A549 (cell line): ENCODE data around the gene TRIO. TPM values are rescaled to one million over a fixed set of nuclear protein-coding genes. Genes with fewer than 3 reads are reported as not detected.

Experiments used
- ATAC-seq, 2 experiments: fragments of 200-7000 bp in 1 of 2; fragments of >200 bp in 1 of 2; cut with Nextera tagmentation in 1 of 2; cut with Tn5 transposase in 1 of 2; 3 replicates each; pipeline versions ENCODE4 v1.8.0 to v1.9.1; 2018 to 2020; ENCODE audit warnings: mild to moderate bottlenecking in 1 of 2, moderate library complexity in 1 of 2
- CTCF ChIA-PET: fragments of 300-600 bp; sonication (Branson Sonifier 250); formaldehyde crosslinking; extraction: SDS; loops from one replicate; lab custom pipeline; 2021; ENCODE audit warnings: antibody characterized with exemption, inconsistent platforms; lab: Yijun Ruan, JAX
- POLR2A ChIA-PET: fragments of 350-600 bp; formaldehyde crosslinking; extraction: SDS; loops from one replicate; lab custom pipeline; 2021; ENCODE audit warnings: antibody characterized with exemption, inconsistent platforms; lab: Yijun Ruan, JAX
- DNase-seq, 2 experiments: peaks; one replicate each; pipeline versions ENCODE4 v3.0.0 to v3.0.0-alpha.2; 2011 to 2016; ENCODE audit warnings: low read depth in 1 of 2, low spot score in 1 of 2
- FAIRE-seq: peaks from 2 replicates; lab custom pipeline; 2011; peaks lifted over from hg19 to GRCh38; lab: Jason Lieb, UNC
- H3K27ac ChIP-seq, 2 experiments: fragments of >200 bp; sonication (Bioruptor Twin); formaldehyde crosslinking; 3 replicates each; pipeline ENCODE4 v1.5.1; 2016 to 2017
- H3K4me1 ChIP-seq: fragments of >200 bp; sonication (Bioruptor Twin); formaldehyde crosslinking; 3 replicates; pipeline ENCODE4 v1.6.1; 2016
- H3K4me2 ChIP-seq: fragments of >200 bp; sonication (Bioruptor Twin); formaldehyde crosslinking; 3 replicates; pipeline ENCODE4 v1.6.1; 2016
- H3K4me3 ChIP-seq: fragments of >200 bp; sonication (Bioruptor Twin); formaldehyde crosslinking; 3 replicates; pipeline ENCODE4 v1.5.1; 2016
- H3K9me3 ChIP-seq: fragments of >200 bp; sonication (Bioruptor Twin); formaldehyde crosslinking; 3 replicates; pipeline ENCODE4 v1.6.1; 2016
- BHLHE40 ChIP-seq: IDR thresholded peaks from 2 replicates; pipeline ENCODE4 v1.6.1; 2012; ENCODE audit warnings: low read depth, low read length, inconsistent platforms
- CBX8 ChIP-seq: fragments of 200-600 bp; sonication (generic); IDR thresholded peaks from 2 replicates; pipeline ENCODE4 v1.6.1; 2016
- CEBPB ChIP-seq, 2 experiments: fragments of >200 bp in 1 of 2; sonication (Bioruptor Twin) in 1 of 2; formaldehyde crosslinking in 1 of 2; IDR thresholded peaks; 2 replicates each; pipeline ENCODE4 v1.6.1; 2012 to 2016
- CHD2 ChIP-seq: fragments of 150-350 bp; IDR thresholded peaks from 2 replicates; pipeline ENCODE4 v1.6.1; 2014; ENCODE audit warnings: low read length; ENCODE audit not compliant: partially characterized antibody
- CHD4 ChIP-seq: fragments of 200-600 bp; sonication (generic); IDR thresholded peaks from 2 replicates; pipeline ENCODE4 v1.6.1; 2016; ENCODE audit warnings: antibody characterized with exemption, mild to moderate bottlenecking, borderline replicate concordance
- EHF ChIP-seq: fragments of 250-450 bp; sonication (Bioruptor Pico); IDR thresholded peaks from 2 replicates; pipeline ENCODE4 v1.5.0; 2020; ENCODE audit warnings: mild to moderate bottlenecking
- EHMT2 ChIP-seq: fragments of 200-600 bp; sonication (generic); IDR thresholded peaks from 2 replicates; pipeline ENCODE4 v1.6.1; 2016; ENCODE audit warnings: antibody characterized with exemption, low read depth, mild to moderate bottlenecking, moderate library complexity
- ESRRA ChIP-seq: fragments of 150-350 bp; IDR thresholded peaks from 2 replicates; pipeline ENCODE4 v1.6.1; 2014; ENCODE audit warnings: mild to moderate bottlenecking, low read length, borderline replicate concordance
- FOXS1 ChIP-seq: fragments of 250-450 bp; sonication (Bioruptor Pico); IDR thresholded peaks from 2 replicates; pipeline ENCODE4 v1.5.0; 2020; ENCODE audit warnings: mild to moderate bottlenecking, moderate library complexity
- GATA3 ChIP-seq: IDR thresholded peaks from 2 replicates; pipeline ENCODE4 v1.6.1; 2012; ENCODE audit warnings: borderline replicate concordance
- HEYL ChIP-seq: fragments of 250-450 bp; sonication (Bioruptor Pico); IDR thresholded peaks from 2 replicates; pipeline ENCODE4 v1.8.0; 2021; ENCODE audit warnings: mild to moderate bottlenecking, moderate library complexity
- HOXA7 ChIP-seq: fragments of 250-450 bp; sonication (Bioruptor Pico); IDR thresholded peaks from 2 replicates; pipeline ENCODE4 v1.5.0; 2020; ENCODE audit warnings: mild to moderate bottlenecking, moderate library complexity
- HOXB5 ChIP-seq: fragments of 250-450 bp; sonication (Bioruptor Pico); IDR thresholded peaks from 2 replicates; pipeline ENCODE4 v1.5.0; 2020; ENCODE audit warnings: mild to moderate bottlenecking, moderate library complexity
- JUNB ChIP-seq: fragments of >200 bp; sonication (Bioruptor Twin); formaldehyde crosslinking; IDR thresholded peaks from 2 replicates; pipeline ENCODE4 v1.6.1; 2016
- MAZ ChIP-seq: fragments of 150-350 bp; IDR thresholded peaks from 2 replicates; pipeline ENCODE4 v1.6.1; 2014; ENCODE audit warnings: antibody characterized with exemption, low read depth, low read length, borderline replicate concordance
- NFE2L2 ChIP-seq: fragments of 150-350 bp; conservative IDR thresholded peaks from 2 replicates; pipeline ENCODE4 v1.6.1; 2014; ENCODE audit warnings: low read length
- NPAS2 ChIP-seq: fragments of 250-450 bp; sonication (Bioruptor Pico); IDR thresholded peaks from 2 replicates; pipeline ENCODE4 v1.8.0; 2022; ENCODE audit warnings: mild to moderate bottlenecking, moderate library complexity, borderline replicate concordance
- NR3C1 ChIP-seq: fragments of >200 bp; sonication (Bioruptor Twin); formaldehyde crosslinking; IDR thresholded peaks from 3 replicates; pipeline ENCODE4 v1.6.1; 2017
- PHF8 ChIP-seq: fragments of 200-600 bp; sonication (generic); IDR thresholded peaks from 2 replicates; pipeline ENCODE4 v1.6.1; 2016; ENCODE audit warnings: low read depth, mild to moderate bottlenecking, antibody characterized with exemption, moderate library complexity, borderline replicate concordance
- POLR2A ChIP-seq: IDR thresholded peaks from 2 replicates; pipeline ENCODE4 v1.6.1; 2012; ENCODE audit warnings: mild to moderate bottlenecking, low read length
- POLR2AphosphoS2 ChIP-seq: conservative IDR thresholded peaks from 2 replicates; pipeline ENCODE4 v1.6.1; 2012; ENCODE audit warnings: low read length, improper control_type of control experiment, inconsistent platforms
- RARB ChIP-seq: fragments of 250-450 bp; sonication (Bioruptor Pico); IDR thresholded peaks from 2 replicates; pipeline ENCODE4 v1.8.0; 2021; ENCODE audit warnings: mild to moderate bottlenecking, moderate library complexity
- RCOR1 ChIP-seq: fragments of 150-350 bp; IDR thresholded peaks from 2 replicates; pipeline ENCODE4 v1.6.1; 2014; ENCODE audit warnings: antibody characterized with exemption, low read length, low read depth
- RNF2 ChIP-seq: fragments of 200-600 bp; sonication (generic); IDR thresholded peaks from 2 replicates; pipeline ENCODE4 v1.6.1; 2016; ENCODE audit warnings: low read depth, mild to moderate bottlenecking, antibody characterized with exemption, moderate library complexity, borderline replicate concordance
- TP53 ChIP-seq: fragments of 250-450 bp; sonication (Bioruptor Pico); IDR thresholded peaks from 2 replicates; pipeline ENCODE4 v1.5.0; 2021; ENCODE audit warnings: mild to moderate bottlenecking, moderate library complexity
- ZC3H11A ChIP-seq: fragments of 450-650 bp; IDR thresholded peaks from 2 replicates; pipeline ENCODE4 v1.6.1; 2014; ENCODE audit warnings: antibody characterized with exemption, mild to moderate bottlenecking
- ZFP36 ChIP-seq: fragments of 450-650 bp; IDR thresholded peaks from 2 replicates; pipeline ENCODE4 v1.6.1; 2014; ENCODE audit warnings: borderline replicate concordance; ENCODE audit not compliant: partially characterized antibody
- WGBS: methylation state at CpG from one replicate; pipeline ENCODE4 v1.1.6; 2017; ENCODE audit errors: missing lambda C conversion rate; 5-methylcytosine and 5-hydroxymethylcytosine counted together
- polyA plus RNA-seq, 4 experiments: library from polyadenylated mRNA; depleted of rRNA in 3 of 4; stranded (reverse); fragments of >200 nt; fragmentation: RNase III in 1 of 4; extraction: RNeasy Plus Mini Kit Qiagen cat#74134 plus additional on column Dnase treatment in 1 of 4; gene quantifications; 2 replicates in 3 of 4; 3 replicates in 1 of 4; pipeline ENCODE4 v1.2.3, GENCODE V29; 2011 to 2017
- TF ChIP-seq, protein P1 (sequence below): IDR thresholded peaks from 2 replicates; pipeline ENCODE4 v1.6.1; 2012
- TF ChIP-seq, protein P2 (sequence below): fragments of 450-650 bp; IDR thresholded peaks from 2 replicates; pipeline ENCODE4 v1.6.1; 2014; ENCODE audit warnings: antibody characterized with exemption
- TF ChIP-seq, protein P3 (sequence below): IDR thresholded peaks from 2 replicates; pipeline ENCODE4 v1.6.1; 2012
- TF ChIP-seq, protein P4 (sequence below): fragments of >200 bp; sonication (Bioruptor Twin); formaldehyde crosslinking; IDR thresholded peaks from 3 replicates; pipeline ENCODE4 v1.6.1; 2016

Gene TRIO
- polyA plus RNA-seq, 2 of the 4 experiments (the other 2 are of a cell fraction): 47.5 to 79.0 TPM

DNA sequence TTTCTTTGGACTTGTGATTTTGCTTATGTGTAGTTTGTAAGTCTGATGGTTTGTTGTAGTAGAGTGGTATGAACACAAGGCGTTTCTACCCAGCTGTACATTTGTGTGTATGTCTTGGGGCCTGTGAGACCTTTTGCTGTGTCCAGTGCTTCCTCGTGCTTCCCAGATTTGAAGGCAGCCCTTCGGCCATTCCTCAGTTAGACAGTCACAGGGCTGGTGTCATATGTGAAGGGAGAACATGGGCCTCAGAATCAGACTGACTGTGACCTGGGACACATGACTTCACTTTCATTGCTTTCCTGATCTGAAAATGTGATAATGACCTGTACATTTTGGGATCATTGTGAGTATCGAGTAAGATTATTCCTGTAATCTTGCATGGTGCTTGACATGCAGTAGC lies 140.0 kb downstream of the TRIO start:
- peaks cover 2% of the 10 kb centered on the region; the same call in 2 of the 3 replicates for H3K4me1 ChIP-seq
- TF ChIP-seq ZFP36 (no peak), BHLHE40 (no peak), EHF (CRISPR knock-in tag) (no peak), CHD2 (no peak), GATA3 (no peak), RARB (CRISPR knock-in tag) (no peak), NR3C1 (no peak), JUNB (no peak), NPAS2 (CRISPR knock-in tag) (no peak), HEYL (CRISPR knock-in tag) (no peak), EHMT2 (no peak), ZC3H11A (no peak), RNF2 (no peak), CEBPB (IDR thresholded peaks at IDR 0.05) (no peak), HOXB5 (CRISPR knock-in tag) (no peak), CBX8 (no peak)
- TF ChIP-seq, protein P1, sequence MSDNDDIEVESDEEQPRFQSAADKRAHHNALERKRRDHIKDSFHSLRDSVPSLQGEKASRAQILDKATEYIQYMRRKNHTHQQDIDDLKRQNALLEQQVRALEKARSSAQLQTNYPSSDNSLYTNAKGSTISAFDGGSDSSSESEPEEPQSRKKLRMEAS: no peak
- DNase-seq: no peak
- 73% methylated on average over 3 of the region's 4 CpGs for WGBS
- no peaks in the 10 kb centered on the region for H3K9me3 ChIP-seq
- FAIRE-seq: no peak
- POLR2A ChIA-PET: no interaction called here
- H3K4me2 ChIP-seq: no peak overlapping the region
- H3K27ac ChIP-seq: no peak overlapping the region
- CTCF ChIA-PET: interaction anchor here (1.2 to 1.7 kb wide), 2 partner anchors 12 to 306 kb away, joined by 3 to 4 read pairs; no protein-coding TSS in a partner anchor
- ATAC-seq: no peak
- H3K4me3 ChIP-seq: no peak overlapping the region

DNA sequence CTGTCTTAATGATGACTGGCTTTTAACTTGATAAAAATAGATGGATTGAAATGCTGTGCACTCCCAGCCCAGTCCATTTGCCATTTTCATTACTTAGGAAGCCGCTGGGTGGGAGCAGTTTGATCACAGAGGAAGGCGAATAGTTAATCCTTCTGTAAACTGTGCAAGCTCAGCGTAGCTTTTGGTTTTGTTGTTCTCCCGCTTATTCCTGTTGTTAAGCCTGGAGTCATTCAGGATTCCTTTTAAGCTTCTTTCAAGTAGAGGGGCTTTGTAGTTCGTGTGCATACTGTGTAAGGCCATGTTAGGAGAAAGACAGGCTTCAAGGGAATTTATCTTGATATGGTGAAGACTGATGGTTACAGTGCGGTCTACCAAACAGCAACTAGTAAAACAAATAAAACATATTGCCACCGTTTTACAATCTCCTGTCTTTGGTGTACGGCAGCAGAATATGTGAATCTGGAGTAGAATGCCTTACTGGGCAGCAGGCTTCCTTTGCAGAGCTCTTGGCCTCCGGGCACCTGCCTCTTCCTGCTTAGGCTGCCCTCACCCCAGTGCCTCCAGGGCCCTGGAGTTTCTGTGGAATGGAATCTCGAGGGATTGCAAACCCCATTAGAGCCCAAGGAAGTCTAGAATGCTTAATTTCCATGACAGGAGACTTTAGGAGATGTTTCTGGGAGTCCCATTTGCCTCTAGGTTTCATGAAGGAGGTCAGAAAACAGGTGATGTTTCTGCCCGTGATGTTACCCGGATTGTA lies 141.4 kb downstream of the TRIO start:
- 84% methylated on average over 12 of the region's 12 CpGs for WGBS
- no peak for ATAC-seq
- no peak overlapping the region for H3K27ac ChIP-seq
- no peak for FAIRE-seq
- no peak for DNase-seq
- TF ChIP-seq RCOR1: no peak
- no peak for TF ChIP-seq MAZ
- TF ChIP-seq HEYL (CRISPR knock-in tag): no peak
- TF ChIP-seq GATA3: no peak
- no peak for TF ChIP-seq CHD4
- no peak for TF ChIP-seq ZC3H11A
- TF ChIP-seq HOXA7: no peak
- TF ChIP-seq POLR2A: no peak
- TF ChIP-seq, all 56 proteins: peak for 0
- ChIA-PET POLR2A (no interaction called here), CTCF (interaction anchor here (1.2 kb wide), 1 partner anchor 307 kb away, joined by 3 read pairs; no protein-coding TSS in a partner anchor)
- no peaks in the 10 kb centered on the region for H3K9me3 ChIP-seq
- H3K4me3 ChIP-seq: no peak overlapping the region
- H3K4me1 ChIP-seq: no peaks in the 10 kb centered on the region
- H3K4me2 ChIP-seq: no peak overlapping the region

DNA sequence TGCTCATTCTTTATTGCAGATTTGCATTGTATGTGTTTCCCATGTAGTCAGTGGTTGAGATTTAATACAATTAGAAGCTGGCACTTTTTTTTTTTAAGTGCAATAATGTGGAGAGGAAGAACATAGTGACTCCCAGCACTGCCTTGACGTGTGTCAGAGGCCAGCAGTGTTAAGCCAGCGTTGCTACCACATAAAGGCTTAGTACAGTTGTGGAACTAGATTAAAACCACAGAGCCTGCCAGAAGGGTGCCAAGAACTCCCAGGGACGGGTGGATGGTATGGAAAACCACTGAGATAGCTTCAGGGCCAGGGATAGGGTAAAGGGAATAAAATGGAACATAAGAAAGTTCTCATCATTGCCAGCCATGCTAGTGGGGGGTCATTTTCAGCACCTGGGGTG lies 142.9 kb downstream of the TRIO start:
- WGBS: 89% methylated on average over 3 of the region's 3 CpGs
- Histone ChIP-seq H3K27ac (no peak overlapping the region), H3K9me3 (no peaks in the 10 kb centered on the region), H3K4me1 (no peaks in the 10 kb centered on the region), H3K4me3 (no peak overlapping the region), H3K4me2 (no peak overlapping the region)
- no peak for FAIRE-seq
- TF ChIP-seq EHF (CRISPR knock-in tag): no peak
- TF ChIP-seq, protein P1: no peak
- TF ChIP-seq, protein P2, sequence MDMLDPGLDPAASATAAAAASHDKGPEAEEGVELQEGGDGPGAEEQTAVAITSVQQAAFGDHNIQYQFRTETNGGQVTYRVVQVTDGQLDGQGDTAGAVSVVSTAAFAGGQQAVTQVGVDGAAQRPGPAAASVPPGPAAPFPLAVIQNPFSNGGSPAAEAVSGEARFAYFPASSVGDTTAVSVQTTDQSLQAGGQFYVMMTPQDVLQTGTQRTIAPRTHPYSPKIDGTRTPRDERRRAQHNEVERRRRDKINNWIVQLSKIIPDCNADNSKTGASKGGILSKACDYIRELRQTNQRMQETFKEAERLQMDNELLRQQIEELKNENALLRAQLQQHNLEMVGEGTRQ: no peak
- TF ChIP-seq PHF8: no peak
- TF ChIP-seq NFE2L2: no peak
- TF ChIP-seq GATA3: no peak
- no peak for TF ChIP-seq ESRRA
- TF ChIP-seq FOXS1: no peak
- TF ChIP-seq TP53 (CRISPR knock-in tag): no peak
- TF ChIP-seq POLR2AphosphoS2: no peak
- TF ChIP-seq, protein P3, sequence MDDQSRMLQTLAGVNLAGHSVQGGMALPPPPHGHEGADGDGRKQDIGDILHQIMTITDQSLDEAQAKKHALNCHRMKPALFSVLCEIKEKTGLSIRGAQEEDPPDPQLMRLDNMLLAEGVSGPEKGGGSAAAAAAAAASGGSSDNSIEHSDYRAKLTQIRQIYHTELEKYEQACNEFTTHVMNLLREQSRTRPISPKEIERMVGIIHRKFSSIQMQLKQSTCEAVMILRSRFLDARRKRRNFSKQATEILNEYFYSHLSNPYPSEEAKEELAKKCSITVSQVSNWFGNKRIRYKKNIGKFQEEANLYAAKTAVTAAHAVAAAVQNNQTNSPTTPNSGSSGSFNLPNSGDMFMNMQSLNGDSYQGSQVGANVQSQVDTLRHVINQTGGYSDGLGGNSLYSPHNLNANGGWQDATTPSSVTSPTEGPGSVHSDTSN: no peak
- TF ChIP-seq, protein P4, sequence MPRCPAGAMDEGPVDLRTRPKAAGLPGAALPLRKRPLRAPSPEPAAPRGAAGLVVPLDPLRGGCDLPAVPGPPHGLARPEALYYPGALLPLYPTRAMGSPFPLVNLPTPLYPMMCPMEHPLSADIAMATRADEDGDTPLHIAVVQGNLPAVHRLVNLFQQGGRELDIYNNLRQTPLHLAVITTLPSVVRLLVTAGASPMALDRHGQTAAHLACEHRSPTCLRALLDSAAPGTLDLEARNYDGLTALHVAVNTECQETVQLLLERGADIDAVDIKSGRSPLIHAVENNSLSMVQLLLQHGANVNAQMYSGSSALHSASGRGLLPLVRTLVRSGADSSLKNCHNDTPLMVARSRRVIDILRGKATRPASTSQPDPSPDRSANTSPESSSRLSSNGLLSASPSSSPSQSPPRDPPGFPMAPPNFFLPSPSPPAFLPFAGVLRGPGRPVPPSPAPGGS: no peak
- no peak for ATAC-seq
- DNase-seq: no peak
- ChIA-PET POLR2A (no interaction called here), CTCF (interaction anchor here (0.7 to 1.3 kb wide), 3 partner anchors 11 to 46 kb away, joined by 3 to 5 read pairs (median 4); no protein-coding TSS in a partner anchor)
